ENCODE results near the gene ADORA3. TPM values are rescaled to one million over a fixed set of nuclear protein-coding genes. Genes with fewer than 3 reads are reported as not detected.

Gene ADORA3
- total and polyA plus RNA-seq, 10 of the 15 experiments (the other 5 are each of a cell fraction or from before 2014, with no cell fraction given), result 0.14 to 0.29 (median 0.18) TPM; not detected in 2

DNA sequence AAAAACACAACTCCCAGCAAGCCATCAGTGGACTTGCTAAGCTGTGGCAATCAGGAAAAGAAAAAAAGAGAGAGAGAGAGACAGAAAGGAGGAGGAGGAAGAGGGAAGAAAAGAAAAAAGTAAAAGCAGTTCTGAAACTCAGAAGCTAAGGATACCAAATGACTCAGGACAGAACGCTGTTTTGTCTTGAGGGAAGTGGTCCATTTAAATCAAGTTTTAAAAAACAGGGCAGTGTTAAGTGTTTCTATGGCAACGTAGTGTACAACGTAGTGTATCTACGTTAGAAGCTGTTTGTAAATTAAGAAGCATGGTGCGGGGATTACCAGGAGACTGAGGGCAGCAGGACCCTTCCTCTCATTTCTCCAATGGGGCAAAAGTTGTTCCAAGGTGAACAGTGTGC, 5.8 kb downstream of the ADORA3 start (continued):
- TF ChIP-seq BHLHE40 (IDR thresholded peaks at IDR 0.05; ENCODE audit: borderline replicate concordance in 1 of 2, low read depth in 2 of 2, low read length in 1 of 2), result no peak
- TF ChIP-seq IRF4 (IDR thresholded peaks at IDR 0.05; ENCODE audit: low read depth, low read length), result 0 out of 2 replicates have a peak, but pooled peaks have one; percentile 7
- no peak for TF ChIP-seq SIN3A (IDR thresholded peaks at IDR 0.05; ENCODE audit: low read depth, low read length)
- TF ChIP-seq, protein P1, sequence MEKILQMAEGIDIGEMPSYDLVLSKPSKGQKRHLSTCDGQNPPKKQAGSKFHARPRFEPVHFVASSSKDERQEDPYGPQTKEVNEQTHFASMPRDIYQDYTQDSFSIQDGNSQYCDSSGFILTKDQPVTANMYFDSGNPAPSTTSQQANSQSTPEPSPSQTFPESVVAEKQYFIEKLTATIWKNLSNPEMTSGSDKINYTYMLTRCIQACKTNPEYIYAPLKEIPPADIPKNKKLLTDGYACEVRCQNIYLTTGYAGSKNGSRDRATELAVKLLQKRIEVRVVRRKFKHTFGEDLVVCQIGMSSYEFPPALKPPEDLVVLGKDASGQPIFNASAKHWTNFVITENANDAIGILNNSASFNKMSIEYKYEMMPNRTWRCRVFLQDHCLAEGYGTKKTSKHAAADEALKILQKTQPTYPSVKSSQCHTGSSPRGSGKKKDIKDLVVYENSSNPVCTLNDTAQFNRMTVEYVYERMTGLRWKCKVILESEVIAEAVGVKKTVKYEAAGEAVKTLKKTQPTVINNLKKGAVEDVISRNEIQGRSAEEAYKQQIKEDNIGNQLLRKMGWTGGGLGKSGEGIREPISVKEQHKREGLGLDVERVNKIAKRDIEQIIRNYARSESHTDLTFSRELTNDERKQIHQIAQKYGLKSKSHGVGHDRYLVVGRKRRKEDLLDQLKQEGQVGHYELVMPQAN (conservative IDR thresholded peaks at IDR 0.05), result no peak
- TF ChIP-seq SRF (IDR thresholded peaks at IDR 0.05; ENCODE audit: low read depth in 2 of 2, low read length in 2 of 2), result no peak
- TF ChIP-seq TCF3 (IDR thresholded peaks at IDR 0.05; ENCODE audit: borderline replicate concordance, insufficient read depth, low read depth, low read length), result no peak
- no peak for TF ChIP-seq STAT3 (IDR thresholded peaks at IDR 0.05; ENCODE audit: low read depth, low read length)
- no peak; a peak in 1 of 4 replicates for TF ChIP-seq EP300 (IDR thresholded peaks at IDR 0.05; ENCODE audit: borderline replicate concordance in 1 of 2, control insufficient read depth in 1 of 2, low read depth in 2 of 2, low read length in 2 of 2)
- no peak for TF ChIP-seq ZNF207 (IDR thresholded peaks at IDR 0.05; ENCODE audit: borderline replicate concordance)
- TF ChIP-seq TCF12 (IDR thresholded peaks at IDR 0.05; ENCODE audit: low read depth, low read length), result no peak
- no peak for TF ChIP-seq EGR1 (IDR thresholded peaks at IDR 0.05; ENCODE audit: borderline replicate concordance in 1 of 2, low read depth in 2 of 2, low read length in 2 of 2)
- no peak for TF ChIP-seq NRF1 (conservative IDR thresholded peaks at IDR 0.05; ENCODE audit: low read depth, low read length)
- TF ChIP-seq, protein P2, sequence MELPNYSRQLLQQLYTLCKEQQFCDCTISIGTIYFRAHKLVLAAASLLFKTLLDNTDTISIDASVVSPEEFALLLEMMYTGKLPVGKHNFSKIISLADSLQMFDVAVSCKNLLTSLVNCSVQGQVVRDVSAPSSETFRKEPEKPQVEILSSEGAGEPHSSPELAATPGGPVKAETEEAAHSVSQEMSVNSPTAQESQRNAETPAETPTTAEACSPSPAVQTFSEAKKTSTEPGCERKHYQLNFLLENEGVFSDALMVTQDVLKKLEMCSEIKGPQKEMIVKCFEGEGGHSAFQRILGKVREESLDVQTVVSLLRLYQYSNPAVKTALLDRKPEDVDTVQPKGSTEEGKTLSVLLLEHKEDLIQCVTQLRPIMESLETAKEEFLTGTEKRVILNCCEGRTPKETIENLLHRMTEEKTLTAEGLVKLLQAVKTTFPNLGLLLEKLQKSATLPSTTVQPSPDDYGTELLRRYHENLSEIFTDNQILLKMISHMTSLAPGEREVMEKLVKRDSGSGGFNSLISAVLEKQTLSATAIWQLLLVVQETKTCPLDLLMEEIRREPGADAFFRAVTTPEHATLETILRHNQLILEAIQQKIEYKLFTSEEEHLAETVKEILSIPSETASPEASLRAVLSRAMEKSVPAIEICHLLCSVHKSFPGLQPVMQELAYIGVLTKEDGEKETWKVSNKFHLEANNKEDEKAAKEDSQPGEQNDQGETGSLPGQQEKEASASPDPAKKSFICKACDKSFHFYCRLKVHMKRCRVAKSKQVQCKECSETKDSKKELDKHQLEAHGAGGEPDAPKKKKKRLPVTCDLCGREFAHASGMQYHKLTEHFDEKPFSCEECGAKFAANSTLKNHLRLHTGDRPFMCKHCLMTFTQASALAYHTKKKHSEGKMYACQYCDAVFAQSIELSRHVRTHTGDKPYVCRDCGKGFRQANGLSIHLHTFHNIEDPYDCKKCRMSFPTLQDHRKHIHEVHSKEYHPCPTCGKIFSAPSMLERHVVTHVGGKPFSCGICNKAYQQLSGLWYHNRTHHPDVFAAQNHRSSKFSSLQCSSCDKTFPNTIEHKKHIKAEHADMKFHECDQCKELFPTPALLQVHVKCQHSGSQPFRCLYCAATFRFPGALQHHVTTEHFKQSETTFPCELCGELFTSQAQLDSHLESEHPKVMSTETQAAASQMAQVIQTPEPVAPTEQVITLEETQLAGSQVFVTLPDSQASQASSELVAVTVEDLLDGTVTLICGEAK (IDR thresholded peaks at IDR 0.05; ENCODE audit: borderline replicate concordance), result no peak
- TF ChIP-seq PML (IDR thresholded peaks at IDR 0.05; ENCODE audit: low read length), result no peak
- peak; percentile 23; the same call in 1 of the 2 replicates for TF ChIP-seq JUNB (IDR thresholded peaks at IDR 0.05)
- TF ChIP-seq TARDBP (IDR thresholded peaks at IDR 0.05; ENCODE audit: borderline replicate concordance), result no peak
- no peak for TF ChIP-seq ZBTB33 (IDR thresholded peaks at IDR 0.05)
- no peak for TF ChIP-seq CHD4 (IDR thresholded peaks at IDR 0.05)
- TF ChIP-seq, protein P3, sequence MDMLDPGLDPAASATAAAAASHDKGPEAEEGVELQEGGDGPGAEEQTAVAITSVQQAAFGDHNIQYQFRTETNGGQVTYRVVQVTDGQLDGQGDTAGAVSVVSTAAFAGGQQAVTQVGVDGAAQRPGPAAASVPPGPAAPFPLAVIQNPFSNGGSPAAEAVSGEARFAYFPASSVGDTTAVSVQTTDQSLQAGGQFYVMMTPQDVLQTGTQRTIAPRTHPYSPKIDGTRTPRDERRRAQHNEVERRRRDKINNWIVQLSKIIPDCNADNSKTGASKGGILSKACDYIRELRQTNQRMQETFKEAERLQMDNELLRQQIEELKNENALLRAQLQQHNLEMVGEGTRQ (IDR thresholded peaks at IDR 0.05; ENCODE audit: borderline replicate concordance, low read depth, low read length), result no peak
- TF ChIP-seq EZH2 (IDR thresholded peaks at IDR 0.05; ENCODE audit: borderline replicate concordance, control insufficient read depth, low read depth, low read length), result no peak
- no peak for TF ChIP-seq SMARCA5 (IDR thresholded peaks at IDR 0.05)
- peak; percentile 34 to 43; a peak in 1 of 4 replicates for TF ChIP-seq IKZF2 (IDR thresholded peaks at IDR 0.05)
- TF ChIP-seq BMI1 (IDR thresholded peaks at IDR 0.05; ENCODE audit: borderline replicate concordance), result peak; percentile 47; the same call in 1 of the 2 replicates
